ENCODE results near the gene NACC1.
"Not testable (repeated sequence)": the region's sequence is repeated elsewhere in the genome, so short reads cannot be mapped to it uniquely, and the experiment has no call there.

DNA sequence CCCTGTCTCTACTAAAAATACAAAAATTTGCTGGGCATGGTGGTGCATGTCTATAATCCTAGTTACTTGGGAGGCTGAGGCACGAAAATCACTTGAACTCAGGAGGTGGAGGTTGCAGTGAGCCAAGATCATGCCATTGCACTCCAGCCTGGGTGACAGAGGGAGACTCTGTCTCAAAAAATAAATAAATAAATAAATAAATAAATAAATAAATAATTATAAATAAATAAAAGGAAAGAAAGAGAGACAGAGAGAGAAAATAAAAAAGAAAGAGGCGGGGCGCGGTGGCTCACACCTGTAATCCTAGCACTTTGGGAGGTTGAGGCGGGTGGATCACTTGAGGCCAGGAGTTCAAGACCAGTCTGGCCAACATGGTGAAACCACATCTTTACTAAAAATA, 59.5 kb downstream of the NACC1 start:
- TF ChIP-seq, protein P1, sequence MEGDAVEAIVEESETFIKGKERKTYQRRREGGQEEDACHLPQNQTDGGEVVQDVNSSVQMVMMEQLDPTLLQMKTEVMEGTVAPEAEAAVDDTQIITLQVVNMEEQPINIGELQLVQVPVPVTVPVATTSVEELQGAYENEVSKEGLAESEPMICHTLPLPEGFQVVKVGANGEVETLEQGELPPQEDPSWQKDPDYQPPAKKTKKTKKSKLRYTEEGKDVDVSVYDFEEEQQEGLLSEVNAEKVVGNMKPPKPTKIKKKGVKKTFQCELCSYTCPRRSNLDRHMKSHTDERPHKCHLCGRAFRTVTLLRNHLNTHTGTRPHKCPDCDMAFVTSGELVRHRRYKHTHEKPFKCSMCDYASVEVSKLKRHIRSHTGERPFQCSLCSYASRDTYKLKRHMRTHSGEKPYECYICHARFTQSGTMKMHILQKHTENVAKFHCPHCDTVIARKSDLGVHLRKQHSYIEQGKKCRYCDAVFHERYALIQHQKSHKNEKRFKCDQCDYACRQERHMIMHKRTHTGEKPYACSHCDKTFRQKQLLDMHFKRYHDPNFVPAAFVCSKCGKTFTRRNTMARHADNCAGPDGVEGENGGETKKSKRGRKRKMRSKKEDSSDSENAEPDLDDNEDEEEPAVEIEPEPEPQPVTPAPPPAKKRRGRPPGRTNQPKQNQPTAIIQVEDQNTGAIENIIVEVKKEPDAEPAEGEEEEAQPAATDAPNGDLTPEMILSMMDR (IDR thresholded peaks at IDR 0.05) = not testable (repeated sequence)
- TF ChIP-seq POLR2A (IDR thresholded peaks at IDR 0.05) = not testable (repeated sequence)

Data from stomach (tissue), 4 donors.